HG03342 (cell line): ENCODE results near the gene FAM118B.

Source experiments
- ATAC-seq: cut with Tn5 transposase; IDR thresholded peaks from one replicate; pipeline ENCODE4 v1.9.1; 2021; ENCODE audit warnings: mild to moderate bottlenecking, moderate library complexity; ENCODE audit not compliant: unreplicated experiment

The FAM118B gene

DNA sequence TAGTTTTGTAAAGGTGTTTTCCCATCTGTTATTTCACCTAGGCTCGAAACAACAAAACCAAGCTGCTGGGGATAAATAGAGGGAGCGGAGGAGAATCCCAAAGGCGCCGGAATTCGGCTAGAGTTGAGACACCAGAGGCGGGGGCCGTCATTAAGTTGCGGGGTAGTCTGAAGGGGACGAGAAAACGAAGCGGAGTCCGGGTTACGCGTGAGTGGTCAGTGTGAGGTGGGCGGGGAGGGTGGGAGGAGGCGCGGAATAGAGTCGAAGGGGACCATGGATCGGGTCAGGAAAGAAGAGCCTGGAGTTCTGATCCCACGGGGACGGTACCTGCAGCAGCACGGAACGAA lies 56.8 kb downstream of the FAM118B start:
- ATAC-seq = peak; percentile 3

DNA sequence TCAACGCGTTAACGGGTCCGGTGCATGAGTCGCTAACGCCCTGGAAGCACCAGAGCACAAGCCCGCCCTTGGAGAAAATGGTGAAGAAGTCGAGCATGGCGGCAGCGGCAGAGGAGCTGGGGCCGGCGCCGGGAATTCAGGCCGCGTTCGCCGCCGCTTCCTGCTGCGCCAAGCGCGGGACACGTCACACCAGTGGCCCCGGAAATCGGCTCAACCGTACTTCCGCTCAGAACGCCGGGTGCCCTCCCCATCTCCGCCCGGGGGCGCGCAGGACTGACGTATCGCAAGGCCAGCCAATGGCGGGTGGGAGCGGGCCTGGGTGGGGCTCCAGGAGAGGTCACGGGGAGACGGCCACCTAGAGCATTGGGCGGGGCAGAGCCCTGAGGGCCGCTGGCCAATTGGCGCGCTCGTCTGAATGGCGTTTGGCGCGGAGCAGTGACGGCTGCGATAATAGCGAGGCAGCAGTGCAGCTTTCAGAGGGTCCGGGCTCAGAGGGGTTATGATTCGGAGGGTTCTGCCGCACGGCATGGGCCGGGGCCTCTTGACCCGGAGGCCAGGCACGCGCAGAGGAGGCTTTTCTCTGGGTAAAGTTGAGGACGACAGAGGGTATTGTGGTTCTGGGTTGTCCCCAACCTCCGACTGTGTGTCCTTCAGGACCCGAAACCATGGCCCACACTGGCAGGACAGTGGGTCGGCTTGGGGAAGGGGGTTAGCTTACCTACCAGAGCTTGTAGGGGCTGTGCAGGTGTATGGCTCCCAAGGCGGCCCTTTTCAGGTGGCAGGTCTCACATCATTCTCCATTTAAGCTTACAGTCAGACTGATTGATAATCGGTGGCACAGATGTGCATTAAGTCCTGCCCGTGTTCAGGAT lies 57.4 kb downstream of the FAM118B start, which contains the start of the genes FOXRED1 and SRPRA:
TSS of gene FOXRED1 (plus strand) at position 447 of the 872 bp plus-strand sequence. CDS start at position 500, 53 bp downstream.
TSS of gene SRPRA (minus strand) at position 188 of the 872 bp plus-strand sequence. CDS start at position 97, 91 bp downstream.
- peak; percentile 99 for ATAC-seq

DNA sequence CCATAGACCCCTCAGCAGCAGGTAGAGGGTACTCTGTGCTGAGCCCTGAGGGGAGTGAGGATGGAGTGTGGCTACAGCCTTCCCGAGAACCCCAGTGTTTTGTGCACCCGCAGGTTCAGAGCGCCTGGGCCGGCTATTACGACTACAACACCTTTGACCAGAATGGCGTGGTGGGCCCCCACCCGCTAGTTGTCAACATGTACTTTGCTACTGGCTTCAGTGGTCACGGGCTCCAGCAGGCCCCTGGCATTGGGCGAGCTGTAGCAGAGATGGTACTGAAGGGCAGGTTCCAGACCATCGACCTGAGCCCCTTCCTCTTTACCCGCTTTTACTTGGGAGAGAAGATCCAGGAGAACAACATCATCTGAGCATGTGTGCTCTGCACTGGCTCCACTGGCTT lies 65.7 kb downstream of the FAM118B start:
- ATAC-seq = no peak

DNA sequence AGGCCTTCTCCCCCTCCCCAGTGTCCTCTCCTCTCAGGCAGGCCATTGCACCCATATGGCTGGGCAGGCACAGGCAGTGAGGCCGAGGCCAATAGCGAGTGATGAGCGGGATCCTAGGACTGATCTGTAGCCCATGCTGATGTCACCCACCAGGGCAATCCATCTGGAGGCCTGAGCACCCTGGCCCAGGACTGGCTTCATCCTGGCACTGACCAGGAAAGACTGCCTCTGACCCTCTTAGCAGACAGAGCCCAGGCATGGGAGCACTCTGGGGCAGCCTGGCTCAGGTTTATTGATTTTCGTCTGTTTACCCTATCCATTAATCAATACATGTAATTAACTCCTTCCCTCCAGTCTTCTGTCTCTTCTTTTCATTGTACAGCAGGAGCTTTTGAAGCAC lies 66.2 kb downstream of the FAM118B start:
- ATAC-seq = no peak

DNA sequence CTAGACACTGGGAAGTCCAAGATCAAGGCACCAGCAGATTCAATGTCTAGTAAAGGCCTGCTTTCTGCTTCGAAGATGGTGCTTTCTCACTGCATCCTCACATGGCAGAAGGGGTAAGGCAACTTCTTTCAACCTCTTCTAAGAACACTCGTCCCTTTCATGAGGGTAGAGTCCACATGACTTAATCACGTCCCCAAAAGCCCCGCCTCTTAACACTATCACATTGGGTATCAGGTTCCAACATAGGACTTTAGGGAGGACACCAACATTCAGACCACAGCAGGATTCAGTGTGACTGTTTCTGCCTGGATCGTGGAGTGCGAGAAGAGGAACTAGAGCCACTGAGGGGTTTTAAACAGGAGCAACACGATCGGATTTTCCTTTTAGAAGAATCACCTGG lies 67.6 kb downstream of the FAM118B start:
- ATAC-seq = no peak

DNA sequence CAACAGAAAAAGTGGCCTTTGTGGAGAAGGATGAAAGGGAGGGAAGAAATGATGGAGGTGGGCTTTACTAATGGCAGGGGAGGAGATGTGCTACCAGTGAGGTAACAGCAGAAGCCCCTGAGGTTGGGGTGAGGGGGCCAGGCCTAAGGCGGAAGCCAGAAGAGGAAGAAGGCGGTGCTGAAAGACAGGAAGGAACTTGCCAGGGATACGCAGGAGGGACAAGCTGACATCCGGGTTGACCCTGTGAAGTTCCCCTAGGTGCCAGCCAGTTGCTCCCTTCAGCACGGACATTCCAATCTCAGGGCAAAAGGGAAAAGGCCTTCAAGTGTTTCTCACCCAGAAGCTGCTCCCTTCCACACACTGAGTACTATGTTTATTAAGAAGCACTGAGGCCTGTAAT lies 69.0 kb downstream of the FAM118B start:
- no peak for ATAC-seq

DNA sequence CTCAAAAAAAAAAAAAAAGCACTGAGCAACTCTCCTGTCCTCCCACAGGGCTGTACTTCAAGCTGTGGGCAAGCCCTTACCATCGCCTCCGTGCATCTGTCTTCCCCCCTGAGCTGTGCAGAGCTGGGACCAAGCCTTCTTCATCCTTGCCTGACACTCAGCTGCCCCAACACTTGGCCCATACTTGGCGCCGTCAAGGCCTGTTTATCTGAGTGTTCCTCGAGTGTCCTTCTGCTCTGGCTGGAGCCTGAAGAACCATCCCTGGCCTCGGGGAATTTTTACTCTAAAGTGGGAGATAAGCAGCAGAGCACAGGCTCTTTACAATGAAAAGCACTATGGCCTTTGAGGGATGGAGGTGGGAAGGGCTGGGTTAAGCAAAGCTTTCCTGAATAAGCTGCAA lies 69.7 kb downstream of the FAM118B start:
- no peak for ATAC-seq

DNA sequence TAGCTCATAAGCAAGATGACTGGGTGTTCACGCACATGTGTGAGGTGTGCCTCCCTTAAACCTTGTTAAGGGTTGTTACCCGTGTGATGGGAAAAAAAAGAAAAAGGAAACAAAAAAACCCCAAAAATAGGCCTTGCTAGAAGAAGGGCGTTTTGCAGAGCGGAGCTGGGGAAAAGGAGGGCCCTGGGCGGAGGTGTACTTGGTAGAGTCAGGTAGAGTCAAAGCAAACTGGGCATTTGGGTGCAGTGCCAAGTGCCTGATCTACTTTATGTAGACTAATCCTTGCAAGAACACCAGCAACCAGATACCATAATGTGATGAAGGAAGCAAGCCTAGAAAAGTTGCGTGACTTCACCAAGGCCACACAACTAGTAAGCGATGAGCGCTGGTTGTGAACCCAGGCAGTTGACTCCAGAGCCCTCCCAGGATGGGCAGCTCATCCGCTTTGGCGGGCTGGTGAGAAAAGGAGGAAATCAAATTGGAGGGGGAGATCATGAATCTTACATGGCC lies 70.1 kb downstream of the FAM118B start:
- no peak for ATAC-seq

DNA sequence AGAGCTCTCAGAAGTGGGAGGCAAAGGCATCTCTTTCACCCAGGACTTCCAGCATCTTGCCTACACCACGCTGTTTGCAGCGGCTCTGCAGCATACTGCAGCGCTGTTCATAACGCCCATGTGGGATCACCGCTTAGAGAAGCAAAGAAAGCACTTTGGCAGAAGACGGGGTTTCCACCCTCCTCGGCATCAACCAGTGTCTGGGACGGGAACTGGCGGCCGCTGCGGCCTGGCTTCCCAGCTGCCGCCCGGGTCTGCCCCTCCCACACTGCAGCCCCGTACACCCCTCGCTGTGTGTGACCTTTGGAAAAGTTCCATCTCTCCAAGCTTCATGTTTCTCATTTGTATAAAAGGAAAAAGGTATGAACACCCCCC lies 70.8 kb downstream of the FAM118B start:
- peak; percentile 38 for ATAC-seq

DNA sequence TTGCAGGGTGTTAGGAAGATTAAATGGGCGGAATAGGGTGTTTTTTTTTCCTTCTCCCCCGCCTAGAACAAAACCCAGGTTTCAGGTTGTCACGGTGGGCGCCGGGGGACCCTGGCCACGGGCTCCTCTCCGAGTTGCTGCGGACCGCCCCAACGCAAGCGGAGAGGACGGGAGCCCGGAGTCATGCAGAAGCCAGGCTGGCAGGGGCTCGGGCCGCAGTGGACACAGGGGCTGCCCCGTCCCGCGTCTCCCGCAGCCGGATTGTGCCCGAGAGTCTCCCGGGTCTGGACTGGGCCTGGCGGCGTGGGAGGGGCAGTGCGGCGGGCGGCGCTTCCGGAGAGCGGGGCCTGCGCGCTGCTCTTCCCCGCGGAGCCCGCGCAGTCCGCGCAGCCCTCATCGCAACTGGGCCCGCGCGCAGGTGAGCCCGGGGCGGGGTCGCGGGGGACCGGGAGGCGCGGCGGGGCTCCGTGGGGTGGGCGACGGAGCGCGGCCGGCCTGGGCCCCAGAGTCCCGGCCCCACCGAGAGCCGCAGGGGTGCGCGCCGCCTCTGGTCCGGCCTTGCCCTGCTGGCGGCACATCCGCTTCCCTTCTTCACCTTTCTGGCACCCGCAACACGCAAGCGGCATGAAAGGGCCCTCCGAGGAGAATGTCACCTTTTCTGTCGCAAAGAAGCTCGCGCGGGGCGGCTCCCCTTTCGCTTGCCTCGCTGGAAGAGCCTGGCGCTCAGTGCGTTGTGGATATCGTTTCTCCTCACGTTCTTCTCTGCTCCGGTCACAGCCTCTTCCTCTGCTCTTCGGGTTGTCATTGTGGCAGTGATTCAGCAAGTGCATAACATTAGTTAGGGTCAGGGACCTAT lies 71.4 kb downstream of the FAM118B start, which contains the start of gene TIRAP:
TSS of gene TIRAP (plus strand) at position 358 of the 856 bp plus-strand sequence. CDS start 7,802 bp downstream, outside the sequence.
- peak; percentile 61 for ATAC-seq

DNA sequence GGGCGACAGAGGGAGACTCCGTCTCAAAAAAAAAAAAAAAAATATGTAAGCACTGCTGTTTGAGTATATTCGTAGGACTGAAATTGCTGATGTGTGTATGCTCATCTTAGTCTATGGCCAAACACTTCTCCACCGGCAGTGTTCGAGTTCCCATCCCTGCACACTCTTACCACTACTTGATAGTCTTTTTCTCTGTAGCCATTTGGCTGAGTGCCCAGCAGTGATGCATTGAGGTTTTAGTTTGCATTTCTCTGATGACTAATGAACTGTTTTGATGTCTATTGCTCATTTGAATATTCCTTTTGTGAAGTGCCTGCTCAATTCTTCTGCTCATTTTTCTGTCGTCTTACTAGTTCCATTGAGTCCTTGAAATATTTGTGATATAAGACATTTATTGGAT lies 73.2 kb downstream of the FAM118B start:
- peak; percentile 40 for ATAC-seq

DNA sequence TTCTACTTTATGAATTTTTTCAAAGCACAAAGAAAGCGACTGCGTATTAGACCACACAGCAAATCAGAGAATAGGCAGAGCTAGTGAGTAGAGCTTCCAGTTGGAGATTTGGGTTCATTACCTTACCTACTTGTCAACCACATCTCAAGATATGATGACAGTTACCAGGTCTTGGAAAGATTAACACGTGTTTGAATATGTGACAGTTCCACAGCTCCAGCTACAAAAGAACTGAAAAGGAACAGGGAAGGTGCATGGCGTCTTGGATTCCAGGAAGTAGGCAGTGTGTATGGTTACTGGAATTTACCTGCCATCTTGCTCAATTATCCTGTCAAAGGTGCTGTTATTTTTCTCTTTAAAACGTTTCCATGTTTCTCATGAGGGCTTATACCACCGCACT lies 76.7 kb downstream of the FAM118B start:
- no peak for ATAC-seq

DNA sequence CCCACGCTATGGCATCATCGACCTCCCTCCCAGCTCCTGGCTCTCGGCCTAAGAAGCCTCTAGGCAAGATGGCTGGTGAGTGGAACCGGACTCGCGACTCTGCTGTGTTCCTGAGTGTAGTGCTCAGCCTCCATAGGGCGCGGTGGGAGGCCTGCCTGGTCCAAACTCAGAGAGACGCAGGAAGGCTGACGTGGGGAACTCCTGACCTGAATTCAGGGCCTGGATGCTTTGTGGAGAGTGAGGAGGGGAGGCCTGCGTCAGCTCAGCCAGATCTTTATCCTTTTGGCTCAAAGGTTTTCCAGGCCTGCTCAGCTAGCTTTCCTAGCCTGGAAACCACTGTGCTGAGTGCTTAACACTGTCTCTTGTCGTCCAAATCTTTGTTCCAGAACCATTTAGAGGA lies 79.3 kb downstream of the FAM118B start:
- ATAC-seq = no peak

DNA sequence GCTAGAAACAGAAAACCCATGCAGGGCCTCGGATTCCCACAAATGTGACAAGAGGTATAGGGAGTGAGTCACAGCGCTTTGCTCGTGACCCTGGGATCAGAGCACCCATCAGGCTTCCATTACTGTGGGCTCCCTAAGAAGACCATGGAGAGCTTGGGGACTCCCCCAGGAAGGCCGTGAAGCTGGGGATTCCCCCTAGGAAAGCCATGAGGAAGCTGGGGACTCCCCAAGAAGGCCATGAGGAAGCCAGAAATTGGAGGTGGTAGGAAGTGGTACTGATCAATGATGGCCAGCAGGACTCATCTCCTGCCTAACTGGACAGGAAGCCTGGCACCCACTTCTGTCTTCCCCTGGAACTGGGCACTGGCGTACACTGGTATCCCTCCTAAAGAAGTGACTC lies 82.1 kb downstream of the FAM118B start:
- ATAC-seq = no peak

DNA sequence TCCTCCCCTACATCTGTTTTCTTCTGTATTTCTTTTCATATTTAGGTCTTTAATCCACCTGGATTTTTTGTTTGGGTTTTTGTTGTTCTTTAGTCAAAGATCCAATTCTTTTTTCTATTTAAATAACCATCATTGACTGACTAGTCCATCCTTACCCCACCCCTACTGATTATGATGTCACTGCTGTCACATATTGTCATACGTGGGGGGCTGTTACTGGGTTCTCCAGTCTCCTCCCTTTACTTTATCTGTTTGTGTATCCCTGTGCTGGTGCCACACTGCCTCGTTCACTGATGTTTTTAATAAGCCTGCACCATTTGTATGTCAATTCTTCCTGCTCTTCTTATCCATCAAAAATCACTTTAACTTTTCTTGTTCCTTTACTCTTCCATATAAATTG lies 85.4 kb downstream of the FAM118B start:
- ATAC-seq = no peak

DNA sequence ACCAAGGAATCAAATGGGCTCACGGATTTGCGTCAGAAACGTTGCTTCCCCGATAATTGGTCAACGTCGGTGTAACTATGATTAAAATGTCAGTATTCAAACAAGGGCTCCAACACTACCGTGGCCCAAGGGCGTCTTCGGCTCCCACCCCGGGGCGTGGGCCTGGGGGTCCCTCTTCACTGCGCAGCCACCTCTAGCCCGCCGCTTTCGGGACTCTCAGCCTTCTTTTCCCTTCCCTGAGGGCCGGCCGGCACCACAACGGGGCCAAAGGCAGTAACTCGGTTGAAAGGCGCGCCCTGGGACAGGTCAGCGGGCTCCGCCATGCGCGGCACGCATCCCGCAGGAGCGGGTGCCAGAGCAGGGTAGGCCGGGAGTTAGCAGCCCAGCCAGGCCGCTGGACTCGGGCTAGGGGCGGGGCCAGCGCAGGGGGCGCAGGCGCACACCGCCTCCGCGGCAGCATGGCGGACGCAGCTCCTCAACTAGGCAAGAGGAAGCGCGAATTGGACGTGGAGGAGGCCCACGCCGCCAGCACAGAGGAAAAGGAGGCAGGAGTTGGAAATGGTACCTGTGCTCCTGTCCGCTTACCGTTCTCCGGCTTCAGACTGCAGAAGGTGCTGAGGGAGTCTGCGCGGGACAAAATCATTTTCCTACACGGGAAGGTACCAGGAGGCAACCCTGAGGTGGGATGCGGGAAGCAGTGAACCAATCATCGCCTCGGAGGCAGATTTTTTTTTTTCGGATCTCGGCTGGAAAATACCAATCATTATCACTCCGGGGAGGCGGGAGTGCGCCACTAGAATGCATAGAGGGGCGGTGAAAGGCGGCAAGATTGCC lies 92.3 kb downstream of the FAM118B start, which contains the start of gene DCPS:
TSS of gene DCPS (plus strand) at position 438 of the 834 bp plus-strand sequence. CDS start at position 459, 21 bp downstream.
- ATAC-seq = peak; percentile 90

DNA sequence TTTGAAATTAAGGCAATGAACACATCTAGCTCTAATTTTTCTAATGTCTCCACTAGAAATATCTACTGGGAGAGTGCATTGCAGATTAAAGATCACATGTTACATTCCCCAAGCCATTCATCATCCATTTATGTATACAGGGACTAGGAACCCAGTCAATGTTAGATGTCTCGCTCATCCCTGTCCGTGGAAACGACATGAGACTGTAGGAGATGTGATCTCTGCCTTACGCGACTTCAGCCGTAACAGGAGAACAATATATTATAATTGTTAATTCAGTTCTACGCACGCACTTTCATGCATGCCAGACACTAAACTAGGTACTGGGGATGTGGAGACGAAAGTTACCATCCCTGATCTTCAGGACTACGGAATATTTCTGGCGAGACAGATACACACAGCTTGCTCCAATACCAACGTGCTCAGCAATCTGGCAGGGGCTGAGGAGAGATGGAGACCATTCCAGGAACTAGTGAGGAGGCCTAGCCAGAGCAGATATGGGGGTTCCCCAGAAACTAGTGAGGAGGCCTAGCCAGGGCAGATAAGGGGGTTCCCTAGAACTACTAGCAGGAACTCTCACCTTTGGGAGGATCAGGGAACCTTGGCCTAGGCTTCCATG lies 93.0 kb downstream of the FAM118B start:
- peak; percentile 35 for ATAC-seq

DNA sequence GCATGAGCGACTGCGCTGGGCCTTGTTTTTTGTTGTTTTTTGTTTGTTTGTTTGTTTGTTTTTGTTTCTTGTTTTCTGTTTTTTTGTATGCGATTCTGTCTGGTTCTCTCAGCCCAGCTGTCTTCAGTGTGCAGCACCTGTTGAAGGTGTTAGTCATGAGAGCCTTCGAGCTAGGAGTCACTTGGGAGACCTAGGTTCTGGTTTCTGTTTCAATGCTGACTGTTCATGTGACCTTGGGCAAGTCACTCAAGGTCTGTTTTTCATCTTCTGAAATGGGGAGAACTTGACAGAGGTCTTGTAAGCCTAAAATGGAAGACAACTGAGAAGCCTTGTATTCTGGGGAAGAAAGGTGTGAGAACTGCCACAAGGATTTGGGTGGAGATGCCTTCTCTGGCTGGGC lies 94.1 kb downstream of the FAM118B start:
- peak; percentile 58 for ATAC-seq

DNA sequence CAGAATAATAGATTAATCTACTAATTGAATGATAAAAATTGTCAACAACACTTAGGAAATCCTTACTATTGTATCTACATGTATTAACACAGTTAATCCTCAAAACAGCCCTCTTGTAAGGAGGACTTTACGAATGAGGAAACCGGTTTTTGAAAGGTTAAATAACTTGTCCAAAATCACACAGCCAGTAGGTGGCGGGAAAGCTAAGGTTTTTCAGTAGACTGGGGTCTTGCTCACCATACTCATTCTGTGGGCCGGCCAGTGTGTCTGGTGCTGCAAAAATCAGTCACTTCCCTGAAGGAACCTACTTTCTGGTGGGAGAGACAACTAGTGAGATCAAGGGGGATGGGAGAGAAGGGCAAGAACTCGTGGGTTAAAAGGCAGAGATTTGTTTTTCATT lies 96.1 kb downstream of the FAM118B start:
- no peak for ATAC-seq

DNA sequence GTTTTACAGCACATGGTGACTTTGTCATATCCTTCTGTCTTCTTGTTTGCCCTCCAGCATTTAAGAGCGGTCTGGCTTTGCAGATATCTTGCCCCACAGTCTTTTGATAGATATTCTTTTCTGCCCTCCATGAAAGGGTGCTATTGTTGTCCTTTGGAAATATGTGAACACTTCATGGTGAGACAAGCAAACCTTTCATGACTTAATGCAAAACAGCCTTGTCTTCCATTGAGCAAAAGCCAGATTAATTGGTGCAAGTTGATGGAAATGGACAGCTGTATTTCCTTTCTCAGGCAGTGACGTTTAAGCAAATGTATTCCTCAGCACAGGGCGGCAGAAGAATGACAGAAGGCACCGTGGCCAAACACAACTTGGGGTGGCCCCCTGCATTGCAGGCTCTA lies 96.7 kb downstream of the FAM118B start:
- ATAC-seq = no peak
